Body of pancreas (tissue), 4 donors: Measurements from ENCODE around the gene TGM3.

Experiments used
- POLR2A ChIP-seq, 3 donors: fragments of 450-650 bp; IDR thresholded peaks; one replicate each; pipeline ENCODE4 v1.6.1; 2016; ENCODE audit warnings: antibody characterized with exemption in 3 of 3, mild to moderate bottlenecking in 2 of 3
- TF ChIP-seq, protein P1 (sequence below), 7 experiments: fragments of 450-650 bp in 4 of 7; fragments of 200-600 bp in 3 of 7; sonication (generic) in 3 of 7; IDR thresholded peaks; one replicate each; pipeline ENCODE4 v1.5.1; 2016 to 2019; ENCODE audit warnings: antibody characterized with exemption in 7 of 7

GRCh38 chr20:2305479-2305878, 9.7 kb downstream of the TGM3 start:
- TF ChIP-seq, protein P1, sequence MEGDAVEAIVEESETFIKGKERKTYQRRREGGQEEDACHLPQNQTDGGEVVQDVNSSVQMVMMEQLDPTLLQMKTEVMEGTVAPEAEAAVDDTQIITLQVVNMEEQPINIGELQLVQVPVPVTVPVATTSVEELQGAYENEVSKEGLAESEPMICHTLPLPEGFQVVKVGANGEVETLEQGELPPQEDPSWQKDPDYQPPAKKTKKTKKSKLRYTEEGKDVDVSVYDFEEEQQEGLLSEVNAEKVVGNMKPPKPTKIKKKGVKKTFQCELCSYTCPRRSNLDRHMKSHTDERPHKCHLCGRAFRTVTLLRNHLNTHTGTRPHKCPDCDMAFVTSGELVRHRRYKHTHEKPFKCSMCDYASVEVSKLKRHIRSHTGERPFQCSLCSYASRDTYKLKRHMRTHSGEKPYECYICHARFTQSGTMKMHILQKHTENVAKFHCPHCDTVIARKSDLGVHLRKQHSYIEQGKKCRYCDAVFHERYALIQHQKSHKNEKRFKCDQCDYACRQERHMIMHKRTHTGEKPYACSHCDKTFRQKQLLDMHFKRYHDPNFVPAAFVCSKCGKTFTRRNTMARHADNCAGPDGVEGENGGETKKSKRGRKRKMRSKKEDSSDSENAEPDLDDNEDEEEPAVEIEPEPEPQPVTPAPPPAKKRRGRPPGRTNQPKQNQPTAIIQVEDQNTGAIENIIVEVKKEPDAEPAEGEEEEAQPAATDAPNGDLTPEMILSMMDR (IDR thresholded peaks at IDR 0.05): no peak
- TF ChIP-seq POLR2A (IDR thresholded peaks at IDR 0.05): no peak
